Brain pericyte (primary cell): ENCODE measurements around the gene RPRD1A.
"Not testable (repeated sequence)": the region's sequence is repeated elsewhere in the genome, so short reads cannot be mapped to it uniquely, and the experiment has no call there.

Source experiments
- DNase-seq: peaks from one replicate; pipeline ENCODE4 v3.0.0-alpha.2; 2012; ENCODE audit warnings: low read depth, low spot score

Gene RPRD1A

DNA sequence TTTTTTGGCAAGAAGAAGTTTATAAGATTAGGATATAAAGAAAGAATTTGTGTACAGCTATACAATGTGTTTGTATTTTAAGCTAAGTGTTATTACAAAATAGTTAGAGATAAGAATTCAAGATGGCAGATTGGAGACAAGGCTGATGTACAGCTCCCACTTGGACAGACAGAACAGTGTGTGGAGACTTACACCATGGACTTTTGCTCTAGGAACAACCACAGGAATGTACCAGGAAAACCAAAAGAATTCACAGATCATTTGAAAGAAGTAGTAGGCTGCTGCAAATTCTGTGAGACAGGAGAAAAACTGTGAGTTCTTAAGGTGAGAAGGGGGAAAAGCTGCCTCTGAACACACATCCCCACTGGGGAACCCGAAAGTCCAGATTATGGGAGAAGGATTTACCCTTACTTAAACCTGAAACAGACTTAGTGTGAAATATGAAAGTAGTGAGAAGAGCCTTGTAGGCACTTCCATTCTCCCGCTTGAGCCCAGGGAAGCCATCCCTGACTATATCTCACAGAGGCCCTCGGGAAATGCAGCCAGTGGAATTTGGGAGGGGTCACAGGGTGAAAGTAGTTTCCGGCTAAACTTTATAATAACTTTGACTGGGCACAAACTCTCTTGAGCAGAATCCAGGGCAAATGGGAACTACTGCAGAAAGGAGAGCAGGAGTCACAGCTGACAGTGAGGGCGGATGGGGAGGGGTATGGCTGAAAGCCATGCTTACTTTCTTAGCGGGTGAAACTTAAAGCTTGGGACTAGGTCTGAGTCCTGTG, 11.6 kb upstream of the RPRD1A start:
- no peak for DNase-seq

DNA sequence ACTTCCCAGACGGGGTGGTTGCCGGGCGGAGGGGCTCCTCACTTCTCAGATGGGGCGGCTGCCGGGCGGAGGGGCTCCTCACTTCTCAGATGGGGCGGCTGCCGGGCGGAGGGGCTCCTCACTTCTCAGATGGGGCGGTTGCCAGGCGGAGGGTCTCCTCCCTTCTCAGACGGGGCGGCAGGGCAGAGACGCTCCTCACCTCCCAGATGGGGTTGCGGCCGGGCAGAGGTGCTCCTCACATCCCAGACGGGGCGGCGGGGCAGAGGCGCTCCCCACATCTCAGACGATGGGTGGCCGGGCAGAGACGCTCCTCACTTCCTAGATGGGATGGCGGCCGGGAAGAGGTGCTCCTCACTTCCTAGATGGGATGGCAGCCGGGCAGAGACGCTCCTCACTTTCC, 10.4 kb upstream of the RPRD1A start:
- not testable (repeated sequence) for DNase-seq

DNA sequence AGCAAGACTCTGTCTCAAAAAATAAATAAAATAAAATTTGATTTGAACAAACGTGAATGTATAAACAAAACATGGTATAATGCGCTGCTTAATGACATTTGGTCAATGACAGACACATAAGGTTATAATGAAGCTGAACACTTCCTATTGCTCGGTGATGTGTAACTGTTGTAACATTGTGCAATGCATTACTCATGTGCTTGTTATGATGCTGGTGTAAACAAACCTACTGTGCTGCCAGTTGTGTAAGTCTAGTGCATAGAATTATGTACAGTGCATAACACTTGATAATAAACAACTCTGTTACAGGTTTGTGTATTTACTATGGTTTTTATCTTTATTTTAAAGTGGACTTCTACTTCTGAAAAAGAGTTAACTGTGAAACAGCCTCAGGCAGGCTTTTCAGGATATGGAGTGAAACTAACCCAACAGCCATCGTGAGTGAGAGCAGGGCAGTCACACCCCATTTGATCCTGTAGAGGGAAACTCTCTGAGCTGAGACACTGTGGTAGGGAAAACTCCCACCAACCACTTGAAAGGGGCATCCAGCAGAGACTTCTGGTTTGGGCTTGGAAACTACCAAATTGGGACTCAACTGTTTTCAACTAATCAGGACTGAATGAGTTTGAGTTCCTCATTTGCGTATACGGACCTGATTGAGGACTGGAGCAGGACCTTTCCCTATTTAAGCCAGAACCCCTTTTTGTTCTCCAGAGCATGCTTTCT, 8.7 kb upstream of the RPRD1A start:
- DNase-seq, result no peak

DNA sequence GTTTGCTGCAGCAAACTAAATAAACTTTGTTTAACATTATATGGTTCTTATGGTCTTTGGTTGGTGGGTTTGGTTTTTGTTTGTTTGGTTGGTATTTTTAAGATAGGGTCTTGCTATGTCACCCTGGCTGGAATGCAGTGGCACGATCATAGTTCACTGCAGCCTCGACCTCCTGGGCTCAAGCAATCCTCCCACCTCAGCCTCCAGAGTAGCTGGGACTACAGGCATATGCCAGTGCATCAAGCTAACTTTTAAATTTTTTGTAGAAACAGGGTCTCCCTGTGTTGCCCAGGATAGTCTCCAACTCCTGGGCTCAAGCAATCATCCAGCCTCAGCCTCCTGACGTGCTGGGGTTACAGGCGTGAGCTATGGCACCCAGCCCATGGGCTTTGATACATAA, 7.1 kb upstream of the RPRD1A start:
- no peak for DNase-seq

DNA sequence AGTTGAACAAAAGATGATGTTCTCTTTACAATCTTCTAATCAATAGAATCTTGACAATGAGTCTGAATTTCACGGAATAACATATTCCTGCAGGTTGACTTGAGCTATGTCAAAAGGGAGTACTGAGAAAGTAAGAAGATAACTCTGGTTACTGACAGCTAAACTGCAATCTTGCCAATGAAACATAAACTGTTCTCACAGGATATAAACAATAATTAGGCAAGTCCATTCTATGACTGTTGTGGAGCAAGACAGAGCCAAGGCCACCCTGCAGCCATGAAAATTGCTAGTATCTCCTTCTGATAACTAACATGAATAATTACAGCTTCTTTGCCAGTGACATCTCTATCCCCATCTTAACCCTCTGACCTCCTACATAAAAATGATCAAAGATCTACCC, 6.3 kb upstream of the RPRD1A start:
- no peak for DNase-seq

DNA sequence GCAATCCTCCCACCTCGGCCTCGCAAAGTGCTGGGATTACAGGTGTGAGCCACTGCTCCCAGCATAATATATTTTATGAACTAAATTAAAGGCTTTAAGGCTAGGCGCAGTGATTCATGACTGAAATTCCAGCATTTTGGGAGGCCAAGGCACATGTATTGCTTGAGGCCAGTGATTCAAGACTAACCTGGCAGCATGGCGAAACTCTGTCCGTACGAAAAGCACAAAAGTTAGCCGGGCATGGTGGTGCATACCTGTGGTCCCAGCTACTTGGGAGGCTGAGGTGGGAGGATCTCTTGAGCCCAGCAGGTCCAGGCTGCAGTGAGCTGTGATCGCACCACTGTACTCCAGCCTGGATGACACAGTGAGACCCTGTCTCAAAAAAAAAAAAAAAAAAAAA, 5.0 kb upstream of the RPRD1A start:
- DNase-seq, result not testable (repeated sequence)

DNA sequence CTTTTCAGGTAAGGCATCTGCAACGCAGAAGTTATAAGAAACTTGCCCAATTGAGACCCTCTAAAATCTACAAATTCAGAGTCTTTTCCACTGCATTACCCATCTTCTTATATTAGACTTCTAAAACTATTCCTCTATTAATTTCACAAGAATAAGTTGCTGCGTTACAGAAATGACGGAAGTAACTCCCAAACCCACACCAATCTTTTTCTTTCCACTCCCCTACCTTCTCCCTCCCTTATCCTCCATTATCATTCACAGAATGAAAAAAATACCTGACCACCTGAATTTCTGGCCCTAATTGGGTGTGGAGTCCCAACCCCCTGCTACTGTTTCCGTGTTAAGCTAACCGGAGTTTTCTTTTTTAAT, 689 bp downstream of the RPRD1A start:
- DNase-seq, result no peak

DNA sequence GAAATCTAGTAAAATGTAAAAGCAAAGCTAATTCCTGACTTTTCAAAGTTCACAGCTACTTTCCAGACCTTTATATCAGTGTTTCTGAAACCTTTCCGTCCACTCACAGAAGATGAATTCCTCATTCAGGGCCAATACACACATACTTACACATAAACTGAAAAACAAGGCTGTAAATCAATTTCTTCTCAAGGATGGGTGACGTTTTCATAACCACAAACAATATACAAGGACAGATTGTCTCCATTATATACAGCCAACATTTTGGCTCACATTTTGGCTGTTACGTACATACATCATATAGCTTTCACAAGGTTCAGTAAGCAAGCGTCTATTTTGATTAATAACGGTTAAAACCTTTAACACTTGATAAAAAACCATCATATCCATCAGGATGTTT, 1.4 kb downstream of the RPRD1A start:
- no peak for DNase-seq

DNA sequence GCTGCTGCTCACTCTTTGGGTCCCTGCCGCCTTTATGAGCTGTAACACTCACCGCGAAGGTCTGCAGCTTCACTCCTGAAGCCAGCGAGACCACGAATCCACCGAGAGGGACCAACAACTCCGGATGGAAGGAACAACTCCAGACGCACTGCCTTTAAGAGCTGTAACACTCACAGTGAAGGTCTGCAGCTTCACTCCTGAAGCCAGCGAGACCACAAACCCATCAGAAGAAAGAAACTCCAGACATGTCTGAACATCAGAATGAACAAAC, 2.6 kb downstream of the RPRD1A start:
- not testable (repeated sequence) for DNase-seq

DNA sequence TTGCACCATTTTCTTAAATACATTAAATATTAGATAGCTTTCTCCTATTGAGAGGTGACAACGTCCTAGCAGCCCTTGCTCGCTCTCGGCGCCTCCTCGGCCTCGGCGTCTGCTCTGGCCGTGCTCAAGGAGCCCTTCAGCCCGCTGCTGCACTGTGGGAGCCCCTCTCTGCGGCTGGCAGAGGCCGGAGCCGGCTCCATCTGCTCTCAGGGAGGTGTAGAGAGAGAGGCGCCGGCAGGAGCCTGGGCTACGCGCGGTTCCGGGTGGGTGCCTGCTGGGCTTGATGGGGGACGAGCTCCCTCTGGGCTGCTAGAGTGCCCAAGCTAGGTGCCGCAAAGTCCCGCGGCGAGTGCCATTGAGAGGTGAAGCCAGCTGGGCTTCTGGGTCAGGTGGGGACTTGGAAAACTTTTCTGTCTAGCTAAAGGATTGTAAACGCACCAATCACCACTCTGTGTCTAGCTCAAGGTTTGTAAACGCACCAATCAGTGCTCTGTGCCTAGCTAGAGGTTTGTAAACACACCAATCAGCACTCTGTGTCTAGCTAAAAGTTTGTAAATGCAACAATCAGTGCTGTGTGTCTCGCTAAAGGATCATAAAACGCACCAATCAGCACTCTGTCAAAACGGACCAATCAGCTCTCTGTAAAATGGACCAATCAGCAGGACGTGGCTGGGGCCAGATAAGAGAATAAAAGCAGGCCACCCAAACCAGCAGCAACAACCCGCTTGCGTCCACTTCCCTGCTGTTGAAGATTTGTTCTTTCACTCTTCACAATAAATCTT, 3.1 kb downstream of the RPRD1A start:
- no peak for DNase-seq

DNA sequence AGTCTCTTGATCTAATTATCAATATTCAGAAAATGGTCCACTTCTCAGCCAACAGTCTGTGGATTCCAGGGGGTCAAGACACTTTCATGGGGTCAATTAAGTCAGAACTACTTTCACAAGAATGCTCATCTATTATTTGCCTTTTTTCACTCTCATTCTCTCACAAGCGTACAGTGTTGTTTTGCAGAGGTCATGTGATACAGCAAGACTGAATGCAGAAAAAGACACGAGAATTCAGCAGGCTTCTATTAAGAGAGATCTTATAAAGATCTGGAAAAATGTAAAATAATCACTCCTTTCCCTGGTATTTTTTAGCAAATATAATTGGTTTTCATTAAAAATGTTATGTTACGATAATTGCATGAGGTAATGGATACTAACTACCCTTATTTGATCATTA, 8.7 kb downstream of the RPRD1A start:
- DNase-seq, result no peak

DNA sequence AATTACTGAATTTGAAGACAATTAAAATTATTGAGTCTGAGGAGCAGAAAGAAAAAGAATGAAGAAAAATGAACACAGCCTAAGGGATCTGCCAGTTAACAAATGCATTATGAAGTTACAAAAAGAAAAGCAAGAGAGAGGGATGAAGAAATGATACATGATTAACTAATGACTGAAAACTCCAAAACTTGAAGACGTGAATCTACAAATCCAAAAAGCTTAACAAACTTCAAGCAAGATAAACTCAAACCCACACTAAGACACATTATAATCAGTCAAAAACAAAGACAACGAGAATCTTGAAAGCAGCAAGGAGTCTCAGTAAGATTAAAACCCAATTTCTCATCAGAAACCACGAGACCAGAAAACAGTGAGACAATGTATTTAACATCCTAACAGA, 15.6 kb downstream of the RPRD1A start:
- no peak for DNase-seq

DNA sequence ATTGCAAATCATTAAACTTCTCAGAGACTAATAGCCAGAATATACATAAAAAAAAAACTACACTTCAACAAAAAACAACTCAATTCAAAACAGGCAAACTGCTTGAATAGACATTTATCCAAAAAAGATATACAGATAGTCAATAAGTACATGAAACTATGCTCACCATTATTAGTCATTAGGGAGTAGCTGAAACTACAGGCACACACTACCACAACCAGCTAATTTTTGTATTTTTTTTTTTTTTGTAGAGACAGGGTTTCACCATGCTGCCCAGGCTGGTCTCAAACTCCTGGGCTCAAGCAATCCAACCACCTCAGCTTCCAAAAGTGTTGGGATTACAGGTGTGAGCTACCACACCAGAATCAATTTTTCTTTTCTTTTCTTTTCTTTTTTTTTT, 16.9 kb downstream of the RPRD1A start:
- DNase-seq, result no peak

DNA sequence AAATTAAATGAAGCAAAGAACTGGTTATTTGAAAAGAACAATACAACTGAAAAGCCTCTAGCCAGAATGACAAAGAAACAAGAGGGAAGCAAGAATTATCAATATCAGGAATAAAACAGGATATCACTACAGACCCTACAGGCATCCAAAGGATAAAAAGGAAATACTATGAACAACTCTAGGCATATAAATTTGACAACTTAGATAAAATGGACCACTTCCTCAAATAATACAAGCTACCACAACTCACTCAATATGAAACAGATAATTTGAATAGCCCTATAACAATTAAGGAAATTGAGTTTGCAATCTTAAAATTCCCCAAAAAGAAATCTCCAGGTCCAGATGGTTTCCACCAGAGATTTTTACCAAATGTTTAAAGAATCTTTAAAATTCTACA, 19.8 kb downstream of the RPRD1A start:
- no peak for DNase-seq

DNA sequence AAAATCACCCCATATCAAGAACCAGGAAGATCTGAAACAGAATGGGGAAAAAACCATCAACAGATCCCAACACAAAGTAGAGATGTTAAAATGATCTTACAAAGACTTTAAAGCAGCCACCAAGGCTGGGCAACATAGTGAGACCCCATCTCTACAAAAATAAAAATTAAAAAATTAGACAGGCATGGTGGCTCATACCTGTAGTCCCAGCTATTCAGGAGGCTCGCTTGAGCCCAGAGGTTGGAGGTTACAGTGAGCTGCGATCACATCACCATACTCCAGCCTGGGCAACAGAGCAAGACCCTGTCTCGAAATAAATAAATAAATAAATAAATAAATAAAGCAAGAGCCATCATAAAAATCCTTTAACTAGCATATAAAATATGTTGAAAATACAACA, 20.5 kb downstream of the RPRD1A start:
- no peak for DNase-seq

DNA sequence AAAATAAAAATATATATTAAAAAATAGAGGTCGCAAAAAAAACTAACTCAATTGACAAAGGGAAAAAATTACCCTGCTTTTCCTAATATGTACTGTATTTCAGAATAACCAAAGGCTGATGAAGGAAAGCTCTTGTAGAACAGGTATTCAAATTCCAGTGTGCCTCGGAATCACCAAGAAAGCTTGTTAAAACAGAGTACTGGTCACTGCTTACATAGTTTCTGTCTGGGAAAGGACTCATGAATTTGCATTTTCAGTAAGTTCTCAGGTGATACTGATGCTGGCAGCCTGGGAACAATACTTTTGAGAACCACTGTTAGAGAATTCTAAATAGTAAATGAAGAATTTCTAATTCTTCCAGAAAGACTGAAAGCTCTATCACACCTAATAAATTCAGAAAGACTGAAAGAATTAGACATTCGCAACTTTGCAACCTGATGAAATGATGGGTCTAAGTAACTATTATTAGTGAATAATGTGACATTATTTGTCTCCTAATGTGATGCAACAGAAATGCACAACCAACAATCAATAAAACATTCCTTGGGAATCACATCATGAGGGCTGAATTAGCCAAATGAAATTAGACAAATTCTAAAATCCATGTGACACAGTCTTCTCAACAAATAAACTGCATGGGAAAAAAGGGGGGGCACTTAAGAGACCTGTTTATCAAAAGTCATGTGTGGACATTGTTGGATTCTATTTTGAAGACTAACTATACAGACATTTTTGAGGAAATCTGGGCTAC, 21.9 kb downstream of the RPRD1A start:
- no peak for DNase-seq

DNA sequence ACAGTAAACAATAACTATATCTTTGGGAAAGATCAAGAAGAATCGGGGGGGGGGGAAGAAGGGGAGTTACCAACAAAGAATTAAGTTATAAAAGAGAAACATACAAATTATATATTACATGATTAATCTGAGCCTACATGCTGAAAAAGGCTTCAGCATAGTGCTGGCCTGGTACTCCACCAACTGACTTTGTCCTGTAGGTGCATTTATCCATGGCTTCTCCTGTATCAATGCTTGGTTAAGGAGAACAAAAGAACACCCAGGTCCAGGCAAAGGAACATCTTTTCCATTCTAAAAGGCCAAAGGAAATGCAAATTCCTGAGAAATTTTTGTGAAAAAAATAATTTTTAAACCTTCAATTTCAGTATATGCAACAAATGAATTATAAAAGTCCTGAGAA, 24.2 kb downstream of the RPRD1A start:
- DNase-seq, result no peak

DNA sequence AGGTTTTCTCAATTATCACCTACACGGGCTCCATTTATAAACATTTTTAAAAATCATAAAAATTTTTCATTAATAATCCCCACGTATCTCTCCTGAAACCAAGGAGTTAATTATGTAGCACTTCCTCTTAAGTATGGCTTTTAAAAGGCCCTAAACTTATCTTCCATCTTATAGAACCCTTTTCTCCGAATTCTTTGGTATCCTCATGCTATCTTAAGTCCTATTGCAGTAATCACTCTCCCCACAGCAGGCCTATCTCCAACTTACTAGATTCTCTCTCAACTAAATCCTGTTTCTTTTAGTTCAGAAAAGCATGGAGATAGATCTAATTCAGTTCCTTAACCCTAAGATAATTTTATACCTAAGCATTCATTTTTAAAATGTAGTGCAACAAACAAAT, 26.2 kb downstream of the RPRD1A start:
- DNase-seq, result no peak

DNA sequence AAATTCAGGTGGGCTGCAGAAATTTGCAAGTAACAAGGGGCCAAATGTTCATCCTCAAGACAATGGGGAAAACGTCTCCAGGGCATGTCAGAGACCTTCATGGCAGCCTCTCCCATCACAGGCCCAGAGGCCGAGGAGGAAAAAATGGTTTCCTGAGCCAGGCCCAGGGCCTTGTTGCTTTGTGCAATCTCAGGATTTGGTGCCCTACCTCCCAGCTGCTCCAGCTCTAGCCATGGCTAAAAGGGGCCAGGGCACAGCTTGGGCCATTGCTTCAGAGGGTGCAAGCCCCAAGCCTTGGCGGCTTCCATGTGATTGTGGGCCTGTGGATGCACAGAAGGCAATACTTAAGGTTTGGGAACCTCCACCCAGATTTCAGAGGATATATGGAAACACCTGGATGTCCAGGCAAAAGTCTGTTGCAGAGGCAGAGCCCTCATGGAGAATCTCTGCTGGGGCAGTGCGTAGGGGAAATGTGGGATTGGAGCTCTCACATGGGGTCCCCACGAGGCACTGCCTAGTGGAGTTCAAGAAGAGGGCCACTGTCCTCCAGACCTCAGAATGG, 29.2 kb downstream of the RPRD1A start:
- no peak for DNase-seq

DNA sequence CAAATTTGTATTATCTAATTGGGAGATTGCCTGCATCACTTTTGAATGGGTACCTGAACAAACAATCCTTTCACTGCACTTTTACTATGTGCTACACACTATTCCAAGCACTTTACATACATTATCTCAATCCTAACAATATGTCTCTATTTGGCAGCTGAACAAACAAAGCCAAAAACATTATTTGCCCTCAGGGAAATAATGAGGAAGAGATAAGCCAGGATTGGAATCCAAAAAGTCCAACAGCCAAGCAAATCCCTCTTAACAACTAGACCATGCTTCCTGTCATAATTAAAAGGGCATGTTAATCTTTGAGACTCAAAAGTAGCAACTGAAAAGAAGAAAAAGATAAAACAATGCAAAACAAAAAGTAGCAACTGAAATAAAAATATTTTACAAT, 32.1 kb downstream of the RPRD1A start:
- no peak for DNase-seq

DNA sequence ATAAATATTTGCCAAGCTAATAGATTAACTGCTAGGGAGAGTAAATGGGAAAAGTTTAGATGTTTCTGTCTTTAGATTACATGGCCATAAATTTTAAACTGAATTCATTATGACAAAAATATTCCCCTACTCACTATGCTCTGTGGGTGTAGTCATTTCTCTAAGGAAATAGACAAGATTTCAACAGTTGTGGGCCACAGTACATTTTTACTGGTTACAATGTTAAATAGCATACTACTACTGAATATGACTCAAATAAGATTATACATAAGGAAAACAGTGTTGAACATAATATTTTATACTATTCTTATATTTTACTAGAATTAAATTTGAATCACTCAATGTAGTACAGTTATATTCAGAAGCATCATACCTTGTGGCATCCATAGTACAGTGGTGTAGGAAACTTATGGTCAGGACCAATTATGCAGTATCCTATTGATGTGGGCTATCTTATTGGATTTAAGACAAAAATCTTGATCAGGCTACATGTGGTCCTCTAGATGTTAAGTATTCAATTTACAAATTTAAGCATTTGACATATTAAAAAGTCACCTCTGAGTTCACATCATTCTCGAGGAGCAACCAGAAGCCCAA, 33.0 kb downstream of the RPRD1A start:
- DNase-seq, result no peak

DNA sequence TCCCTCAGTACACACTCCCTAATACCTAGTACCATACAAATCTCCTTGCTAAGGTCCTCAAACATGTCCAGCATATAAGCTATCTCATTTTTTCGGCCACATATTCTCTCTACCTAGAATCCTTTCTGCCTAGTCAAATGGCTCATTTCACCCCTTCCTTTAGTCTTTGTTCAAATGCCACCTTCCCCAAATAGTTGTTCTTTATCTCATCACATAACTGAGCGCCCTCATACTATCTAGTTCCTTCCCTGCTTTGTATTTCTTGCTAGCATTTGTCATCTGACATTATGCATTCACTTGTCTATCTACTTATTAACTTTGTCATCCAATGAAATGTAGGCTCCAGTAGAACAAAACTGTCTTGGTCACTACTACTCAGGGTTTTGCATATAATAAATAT, 35.5 kb downstream of the RPRD1A start:
- DNase-seq, result no peak
